Activated CD8-positive, alpha-beta memory T cell treated with anti-CD3 and anti-CD28 coated beads, Interleukin-2, amount 10 ng/mL, durations not matched to agents 7 days and 5 days (primary cell): ENCODE results near the gene COL4A6. TPM values are rescaled to one million over a fixed set of nuclear protein-coding genes. Genes with fewer than 3 reads are reported as not detected.
"Not testable (repeated sequence)": the region's sequence is repeated elsewhere in the genome, so short reads cannot be mapped to it uniquely, and the experiment has no call there.

Experiments used
- ATAC-seq: fragments of 150-1000 bp; cut with Tn5 transposase; one replicate; pipeline ENCODE4 v1.10.0; 2021; ENCODE audit warnings: moderate library complexity
- CTCF ChIA-PET: fragments of 350-600 bp; sonication (Branson Sonifier 250); formaldehyde crosslinking; loops from one replicate; lab custom pipeline; 2021; ENCODE audit warnings: antibody characterized with exemption; lab: Charles Lee
- DNase-seq: peaks from one replicate; pipeline ENCODE4 v3.0.0-alpha.2; 2020
- H3K27ac Mint-ChIP-seq: one replicate; pipeline ENCODE4 v1.8.0; 2021; ENCODE audit warnings: mild to moderate bottlenecking, mixed read lengths
- H3K27me3 Mint-ChIP-seq: one replicate; pipeline ENCODE4 v1.8.0; 2021; ENCODE audit warnings: mixed read lengths
- H3K36me3 Mint-ChIP-seq: one replicate; pipeline ENCODE4 v1.8.0; 2021; ENCODE audit warnings: mild to moderate bottlenecking, mixed read lengths
- H3K4me1 Mint-ChIP-seq: one replicate; pipeline ENCODE4 v1.8.0; 2021; ENCODE audit warnings: mixed read lengths
- H3K4me3 Mint-ChIP-seq: one replicate; pipeline ENCODE4 v1.8.0; 2021; ENCODE audit warnings: mild to moderate bottlenecking, moderate library complexity, mixed read lengths
- H3K9me3 Mint-ChIP-seq: one replicate; pipeline ENCODE4 v1.8.0; 2022; ENCODE audit warnings: low read depth, mixed read lengths
- total RNA-seq, 2 experiments: library from RNA; stranded (reverse); gene quantifications; one replicate each; pipeline ENCODE4 v1.2.3, GENCODE V29; 2021

The COL4A6 gene
- total RNA-seq, 2 experiments from 2014 or later, result not detected

DNA sequence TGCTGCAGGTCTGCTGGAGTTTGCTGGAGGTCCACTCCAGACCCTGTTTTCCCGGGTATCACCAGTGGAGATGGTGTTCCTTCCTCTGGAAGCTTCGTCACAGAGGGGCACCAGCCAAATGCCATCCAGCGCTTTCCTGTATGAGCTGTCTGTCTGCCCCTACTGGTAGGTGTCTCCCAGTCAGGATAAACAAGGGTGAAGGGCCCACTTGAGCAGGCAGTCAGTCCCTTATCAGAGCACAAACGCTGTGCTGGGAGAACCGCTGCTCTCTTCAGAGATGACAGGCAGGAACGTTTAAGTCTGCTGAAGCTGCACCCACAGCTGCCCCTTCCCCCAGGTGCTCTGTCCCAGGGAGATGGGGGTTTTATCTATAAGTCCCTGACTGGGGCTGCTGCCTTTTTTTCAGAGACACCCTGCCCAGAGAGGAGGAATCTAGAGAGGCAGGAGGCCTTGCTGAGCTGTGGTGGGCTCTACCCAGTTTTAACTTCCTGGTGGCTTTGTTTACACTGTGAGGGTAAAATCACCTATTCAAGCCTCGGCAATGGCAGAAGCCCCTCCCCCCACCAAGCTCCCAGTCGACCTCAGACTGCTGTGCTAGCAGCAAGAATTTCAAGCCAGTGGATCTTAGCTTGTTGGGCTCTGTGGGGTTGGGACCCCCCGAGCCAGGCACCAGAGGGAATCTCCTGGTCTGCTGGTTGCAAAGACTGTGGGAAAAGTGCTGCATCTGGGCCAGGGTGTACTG is 47.1 kb downstream of the COL4A6 start:
- H3K4me3 Mint-ChIP-seq, H3K27ac Mint-ChIP-seq, H3K4me1 Mint-ChIP-seq, CTCF ChIA-PET, DNase-seq, H3K9me3 Mint-ChIP-seq, H3K27me3 Mint-ChIP-seq, ATAC-seq, H3K36me3 Mint-ChIP-seq: not testable (repeated sequence)

DNA sequence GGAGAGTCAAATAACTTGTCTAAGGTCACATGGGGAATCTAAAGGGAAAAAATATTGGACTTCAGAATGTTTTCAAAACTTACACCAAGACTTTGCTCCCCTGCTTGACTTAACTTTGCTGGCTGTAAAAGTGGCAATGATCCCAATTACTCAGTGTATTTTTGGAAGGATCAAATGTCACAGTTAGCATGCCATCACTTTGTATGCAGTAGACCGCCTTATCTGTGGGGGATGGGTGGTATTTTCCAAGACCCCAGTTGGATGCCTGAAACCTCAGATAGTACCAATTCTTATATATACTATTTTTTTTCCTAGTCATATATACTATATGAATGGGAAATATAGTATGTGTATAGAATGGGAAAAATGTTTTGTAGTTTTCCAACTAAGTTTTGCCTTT is 53.4 kb downstream of the COL4A6 start:
- ATAC-seq (no peak), DNase-seq (no peak)
- Mint-ChIP-seq H3K4me3 (no peak overlapping the region), H3K36me3 (no peaks in the 10 kb centered on the region), H3K27ac (no peak overlapping the region), H3K4me1 (no peaks in the 10 kb centered on the region), H3K9me3 (no peaks in the 10 kb centered on the region), H3K27me3 (no peaks in the 10 kb centered on the region)
- CTCF ChIA-PET, result no interaction called here

DNA sequence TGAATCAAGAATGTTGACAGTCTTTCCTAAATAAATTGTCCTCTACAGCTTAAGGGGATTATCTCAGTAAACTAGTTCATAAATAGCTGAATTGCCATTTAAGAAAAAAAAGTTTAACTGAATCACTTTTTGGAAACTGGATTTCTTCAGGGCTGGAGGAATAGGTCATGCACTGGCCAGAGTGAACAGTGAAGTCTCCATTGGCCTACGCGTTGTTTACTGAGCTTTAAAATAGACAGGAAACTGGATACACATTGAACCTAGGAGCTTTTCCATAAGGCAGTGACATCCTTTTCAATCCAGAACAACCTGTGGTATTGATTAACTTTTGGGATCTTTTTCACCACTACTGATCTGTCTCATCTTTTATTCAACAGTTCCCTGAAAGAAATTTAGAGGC is 58.0 kb downstream of the COL4A6 start:
- H3K36me3 Mint-ChIP-seq, result no peaks in the 10 kb centered on the region
- no peak for ATAC-seq

DNA sequence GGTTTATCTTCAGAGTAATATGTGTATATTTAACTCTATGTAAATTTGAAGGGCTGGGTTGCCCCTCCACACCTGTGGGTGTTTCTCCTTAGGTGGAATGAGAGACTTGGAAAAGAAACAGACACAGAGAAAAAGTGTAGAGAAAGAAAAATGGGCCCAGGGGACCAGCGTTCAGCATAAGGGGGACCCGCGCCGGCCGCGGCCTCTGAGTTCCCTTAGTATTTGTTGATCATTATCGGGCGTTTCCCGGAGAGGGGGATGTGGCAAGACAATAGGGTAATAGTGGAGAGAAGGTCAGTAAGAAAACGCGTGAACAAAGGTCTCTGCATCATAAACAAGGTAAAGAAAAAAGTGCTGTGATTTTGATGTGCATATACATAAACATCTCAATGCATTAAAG is 61.4 kb downstream of the COL4A6 start:
- H3K4me3 Mint-ChIP-seq, H3K36me3 Mint-ChIP-seq, DNase-seq, H3K9me3 Mint-ChIP-seq, H3K27me3 Mint-ChIP-seq, H3K27ac Mint-ChIP-seq, CTCF ChIA-PET, H3K4me1 Mint-ChIP-seq, ATAC-seq: not testable (repeated sequence)

More for the DNA sequence above, 58.0 kb downstream of the COL4A6 start:
- Mint-ChIP-seq H3K9me3 (no peaks in the 10 kb centered on the region), H3K4me1 (no peaks in the 10 kb centered on the region), H3K27me3 (no peaks in the 10 kb centered on the region), H3K4me3 (no peak overlapping the region), H3K27ac (no peak overlapping the region)
- no peak for DNase-seq
- CTCF ChIA-PET, result no interaction called here

DNA sequence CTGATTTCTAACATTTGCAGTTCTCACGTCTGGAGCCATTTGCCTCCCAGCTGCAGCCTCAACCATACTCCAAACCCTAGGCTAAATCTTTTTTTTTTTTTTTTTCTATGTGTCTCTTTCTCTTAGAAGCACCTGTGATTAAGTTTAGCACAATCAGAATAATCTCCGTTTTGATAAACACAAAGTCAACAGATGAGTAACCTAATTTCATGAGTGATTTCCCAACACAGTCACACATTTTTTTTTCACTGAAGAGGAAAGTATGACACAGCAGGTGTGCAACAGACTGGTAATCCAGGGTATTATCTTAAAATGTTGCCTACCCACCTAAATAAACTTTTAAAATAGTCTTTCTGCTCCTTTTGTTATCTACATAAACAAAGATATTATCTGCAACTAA is 62.6 kb downstream of the COL4A6 start:
- H3K4me1 Mint-ChIP-seq, ATAC-seq, H3K27me3 Mint-ChIP-seq, CTCF ChIA-PET, H3K4me3 Mint-ChIP-seq, DNase-seq, H3K36me3 Mint-ChIP-seq, H3K27ac Mint-ChIP-seq, H3K9me3 Mint-ChIP-seq: not testable (repeated sequence)

DNA sequence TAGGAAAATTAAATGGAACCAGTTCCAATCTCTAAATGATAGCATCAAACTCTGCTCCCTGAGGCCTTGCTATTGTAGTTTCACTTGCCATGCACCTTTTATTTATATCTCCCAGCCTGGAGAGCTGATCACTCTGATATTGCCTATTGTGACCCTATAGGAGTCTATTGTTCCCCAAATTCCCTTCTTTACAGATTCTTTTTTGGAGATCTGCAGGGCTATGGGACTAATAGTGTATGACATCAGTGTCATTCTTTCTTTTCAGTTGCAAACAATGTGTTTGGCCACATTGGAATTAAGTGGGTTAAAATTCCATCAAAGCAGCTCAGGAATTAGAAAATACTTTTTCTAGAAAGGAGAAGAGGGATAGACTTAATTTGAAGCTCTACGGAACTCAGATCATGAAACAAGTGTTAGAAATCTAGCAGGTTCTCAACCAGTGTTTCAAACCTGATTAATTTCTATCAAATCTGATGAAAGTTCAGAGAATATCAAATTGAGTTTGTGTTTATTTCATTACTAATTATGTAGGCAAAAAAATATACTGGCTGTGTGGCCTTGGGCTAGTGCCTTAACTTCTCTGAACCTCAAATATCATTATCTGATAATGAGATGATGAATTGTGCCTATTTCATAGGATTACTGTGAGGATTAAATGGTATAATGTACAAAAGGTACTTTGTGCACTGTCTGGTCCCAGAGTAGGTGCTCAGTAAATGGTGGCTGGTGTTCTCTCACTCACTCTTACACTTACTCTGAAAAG is 71.4 kb downstream of the COL4A6 start:
- Mint-ChIP-seq H3K27ac (no peak overlapping the region), H3K4me1 (no peaks in the 10 kb centered on the region), H3K4me3 (no peak overlapping the region), H3K9me3 (no peaks in the 10 kb centered on the region), H3K27me3 (no peaks in the 10 kb centered on the region), H3K36me3 (no peaks in the 10 kb centered on the region)
- CTCF ChIA-PET, result no interaction called here
- no peak for DNase-seq
- no peak for ATAC-seq

DNA sequence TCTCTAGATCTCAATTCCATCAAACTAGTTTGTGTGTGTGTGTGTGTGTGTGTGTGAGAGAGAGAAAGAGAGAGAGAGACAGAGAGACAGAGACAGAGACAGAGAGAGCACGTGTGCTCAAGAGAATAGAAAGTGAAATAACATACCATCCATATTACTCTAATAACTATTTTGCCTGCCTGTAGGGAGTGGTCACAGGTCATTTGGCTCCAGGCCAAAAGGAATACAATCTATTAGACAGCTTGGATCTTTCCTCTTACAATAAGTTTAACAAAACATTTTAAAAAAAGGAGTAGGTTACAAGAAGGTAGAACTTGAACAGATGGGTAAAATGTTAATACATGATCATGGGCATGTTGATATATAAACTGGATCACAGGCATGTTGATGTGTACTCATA is 76.2 kb downstream of the COL4A6 start:
- no peak overlapping the region for H3K27ac Mint-ChIP-seq
- ATAC-seq, result no peak
- no peak for DNase-seq
- H3K4me3 Mint-ChIP-seq, result no peak overlapping the region
- H3K4me1 Mint-ChIP-seq, result no peaks in the 10 kb centered on the region
- no peaks in the 10 kb centered on the region for H3K36me3 Mint-ChIP-seq
- CTCF ChIA-PET, result no interaction called here
- no peaks in the 10 kb centered on the region for H3K9me3 Mint-ChIP-seq
- H3K27me3 Mint-ChIP-seq, result no peaks in the 10 kb centered on the region

DNA sequence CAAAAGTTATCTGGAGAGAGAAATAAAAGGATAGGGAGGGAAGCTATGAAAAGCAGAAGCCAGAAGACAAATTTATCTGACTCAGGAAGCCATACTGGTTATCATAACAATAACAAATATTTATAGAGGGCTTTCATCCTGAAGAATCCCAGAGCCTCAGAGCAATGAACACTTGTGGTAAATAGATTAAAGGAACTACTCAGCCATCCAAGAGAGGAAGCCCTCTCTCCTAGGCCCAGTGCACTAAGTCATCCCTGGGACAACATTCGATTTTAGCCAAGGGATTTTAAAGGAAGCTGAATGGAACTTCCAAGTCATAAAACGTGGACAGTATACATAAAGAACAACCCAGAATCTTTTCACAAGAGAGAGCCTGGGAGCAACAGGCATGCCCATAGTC is 76.9 kb downstream of the COL4A6 start:
- Mint-ChIP-seq H3K4me3 (no peak overlapping the region), H3K27me3 (no peaks in the 10 kb centered on the region), H3K4me1 (no peaks in the 10 kb centered on the region), H3K36me3 (no peaks in the 10 kb centered on the region), H3K27ac (no peak overlapping the region), H3K9me3 (no peaks in the 10 kb centered on the region)
- DNase-seq, result no peak
- CTCF ChIA-PET, result no interaction called here
- no peak for ATAC-seq

DNA sequence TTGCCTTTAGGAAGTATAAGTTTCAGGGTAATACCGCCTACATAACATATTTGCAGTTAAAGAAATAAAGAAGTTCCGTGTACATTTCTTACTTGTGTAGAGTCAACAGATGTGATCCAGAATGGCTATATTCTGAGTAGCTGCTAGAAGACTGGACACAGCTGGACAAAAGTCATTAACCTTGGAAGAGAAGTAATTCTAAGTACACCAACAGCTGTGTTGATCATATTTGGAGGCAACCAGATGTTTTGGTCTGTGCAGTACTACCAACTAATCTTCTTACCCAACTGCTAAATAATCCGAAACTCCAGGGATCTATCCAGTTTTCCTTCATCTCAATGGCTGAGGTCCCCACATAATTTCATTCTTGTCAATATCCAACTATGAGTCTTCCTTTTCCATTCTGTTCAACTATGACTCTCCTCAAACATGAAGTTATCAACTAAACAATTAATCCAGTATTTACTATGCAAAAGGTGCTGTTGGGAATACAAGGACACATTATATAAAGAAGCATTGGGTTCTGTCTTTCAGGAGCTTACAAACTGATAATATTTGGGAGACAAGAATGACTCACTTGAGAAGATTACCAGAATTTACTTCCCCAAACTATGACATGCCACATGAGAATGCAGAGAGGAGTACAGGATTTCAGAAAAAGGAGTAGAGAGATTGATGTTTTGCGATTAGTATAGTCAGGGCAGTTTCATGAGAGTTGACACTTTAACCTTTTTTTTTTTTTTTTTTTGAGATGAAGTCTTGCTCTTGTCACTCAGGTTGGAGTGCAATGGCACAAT is 78.2 kb downstream of the COL4A6 start:
- H3K4me1 Mint-ChIP-seq, result no peaks in the 10 kb centered on the region
- H3K27me3 Mint-ChIP-seq, result no peaks in the 10 kb centered on the region
- no peak for DNase-seq
- no peak overlapping the region for H3K27ac Mint-ChIP-seq
- no peaks in the 10 kb centered on the region for H3K9me3 Mint-ChIP-seq
- CTCF ChIA-PET, result no interaction called here
- no peak for ATAC-seq
- H3K4me3 Mint-ChIP-seq, result no peak overlapping the region
- no peaks in the 10 kb centered on the region for H3K36me3 Mint-ChIP-seq

DNA sequence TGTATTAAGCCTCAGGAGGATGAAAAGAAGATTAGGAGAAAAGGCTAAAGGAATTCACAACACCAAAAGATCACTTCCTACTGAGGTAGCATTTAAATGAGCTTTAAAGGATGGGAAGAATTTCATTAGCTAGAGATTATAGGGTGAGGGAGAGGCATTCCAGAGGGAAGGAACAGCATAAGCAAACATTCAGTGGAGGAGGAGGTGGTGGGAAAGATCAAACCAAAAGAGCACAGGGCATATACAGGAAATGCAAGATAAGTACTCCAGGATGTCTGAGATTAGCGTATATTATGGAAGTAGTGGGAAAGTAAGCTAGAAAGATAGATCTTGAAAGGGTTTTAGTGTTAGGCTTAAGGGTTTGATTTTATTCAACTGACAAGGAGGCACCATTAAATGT is 84.8 kb downstream of the COL4A6 start:
- no peak for DNase-seq
- no peak for ATAC-seq
- CTCF ChIA-PET, result no interaction called here
- H3K27me3 Mint-ChIP-seq, result no peaks in the 10 kb centered on the region
- H3K4me3 Mint-ChIP-seq, result no peak overlapping the region
- H3K4me1 Mint-ChIP-seq, result no peaks in the 10 kb centered on the region
- no peaks in the 10 kb centered on the region for H3K36me3 Mint-ChIP-seq
- H3K27ac Mint-ChIP-seq, result no peak overlapping the region
- H3K9me3 Mint-ChIP-seq, result no peaks in the 10 kb centered on the region

DNA sequence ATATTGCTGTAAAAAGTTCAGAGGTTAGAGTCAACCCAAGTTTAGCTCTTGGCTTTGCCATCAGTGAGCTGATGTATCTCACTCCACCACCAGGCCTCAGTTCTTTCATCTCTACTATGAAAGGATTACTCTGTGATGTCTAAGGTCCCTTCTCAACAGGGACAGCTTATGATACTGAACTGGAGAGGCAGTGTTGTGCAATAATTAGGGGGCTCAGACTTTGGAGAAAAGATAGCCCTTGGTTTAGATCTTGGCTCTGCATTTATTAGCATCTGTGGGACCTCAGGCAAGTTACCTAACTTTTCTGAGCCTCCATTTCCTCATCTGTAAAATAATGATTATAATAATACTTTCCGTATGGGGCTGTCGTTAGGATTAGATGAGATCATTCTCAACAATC is 89.0 kb downstream of the COL4A6 start:
- H3K4me3 Mint-ChIP-seq, result no peak overlapping the region
- no peaks in the 10 kb centered on the region for H3K4me1 Mint-ChIP-seq
- no peaks in the 10 kb centered on the region for H3K9me3 Mint-ChIP-seq
- ATAC-seq (no peak), DNase-seq (no peak)
- no peaks in the 10 kb centered on the region for H3K36me3 Mint-ChIP-seq
- CTCF ChIA-PET, result no interaction called here
- H3K27me3 Mint-ChIP-seq, result no peaks in the 10 kb centered on the region
- H3K27ac Mint-ChIP-seq, result no peak overlapping the region

DNA sequence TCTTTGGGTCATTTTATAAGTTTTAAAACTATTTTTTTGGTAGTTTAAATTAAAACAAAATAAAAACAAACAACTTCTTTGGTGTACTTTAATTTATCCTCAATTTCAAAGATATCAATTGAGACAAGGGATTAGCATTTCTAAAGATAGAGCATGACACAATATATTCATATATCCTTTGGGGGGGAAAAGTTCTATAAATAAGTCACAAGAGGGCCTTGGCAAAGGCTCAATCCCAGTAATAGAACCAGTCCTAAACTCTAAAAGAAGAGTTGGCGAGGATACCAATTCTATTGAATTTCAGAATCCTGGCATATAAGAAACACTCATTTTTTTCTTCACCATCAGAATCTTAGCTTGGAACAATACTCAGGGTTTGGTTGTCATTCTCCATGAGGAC is 89.7 kb downstream of the COL4A6 start:
- Mint-ChIP-seq H3K36me3 (no peaks in the 10 kb centered on the region), H3K4me3 (no peak overlapping the region), H3K4me1 (no peaks in the 10 kb centered on the region), H3K27me3 (no peaks in the 10 kb centered on the region), H3K27ac (no peak overlapping the region), H3K9me3 (no peaks in the 10 kb centered on the region)
- CTCF ChIA-PET, result no interaction called here
- no peak for DNase-seq
- no peak for ATAC-seq

DNA sequence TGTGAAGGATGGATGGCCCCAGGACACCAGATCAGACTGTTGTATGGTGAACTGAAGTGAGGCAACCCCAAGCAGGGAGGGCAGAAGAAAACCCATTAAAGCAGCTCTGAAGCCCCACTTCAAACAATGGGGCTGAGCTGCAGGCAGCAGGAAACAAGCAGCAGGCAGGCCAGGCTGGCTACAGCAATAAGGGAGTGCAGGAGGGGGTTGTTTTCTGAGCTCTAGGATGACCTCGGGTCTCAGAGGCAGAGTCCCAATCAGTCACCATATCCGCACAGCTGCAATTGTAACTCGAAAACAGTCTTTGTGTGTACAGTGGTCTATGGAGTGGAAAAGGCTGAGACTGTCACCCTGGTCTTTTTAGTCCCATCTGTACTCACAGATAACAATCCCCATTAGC is 90.4 kb downstream of the COL4A6 start:
- DNase-seq, result no peak
- CTCF ChIA-PET, result no interaction called here
- ATAC-seq, result no peak
- no peak overlapping the region for H3K27ac Mint-ChIP-seq
- H3K4me1 Mint-ChIP-seq, result no peaks in the 10 kb centered on the region
- H3K4me3 Mint-ChIP-seq, result no peak overlapping the region
- H3K27me3 Mint-ChIP-seq, result no peaks in the 10 kb centered on the region
- no peaks in the 10 kb centered on the region for H3K36me3 Mint-ChIP-seq
- no peaks in the 10 kb centered on the region for H3K9me3 Mint-ChIP-seq

DNA sequence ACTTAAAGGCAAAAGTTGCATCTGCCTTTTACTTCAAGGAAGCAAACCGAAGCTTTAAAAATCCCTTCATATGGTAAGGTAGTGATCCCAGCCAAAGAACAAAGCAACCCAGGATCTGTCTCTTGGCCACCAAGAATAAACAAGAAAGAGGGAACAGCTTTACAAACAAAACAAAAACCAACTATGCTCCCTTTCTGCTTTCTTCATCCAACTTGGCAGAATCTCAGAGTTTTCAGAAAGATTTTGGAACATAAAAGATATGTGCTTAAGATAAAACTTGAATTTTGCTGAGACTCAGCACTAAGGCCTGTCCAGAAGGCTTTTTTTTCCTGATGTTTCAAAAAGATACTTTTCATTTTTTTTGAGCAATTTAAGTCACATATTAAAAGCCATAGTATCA is 94.0 kb downstream of the COL4A6 start:
- no peak for ATAC-seq

More for the DNA sequence above, 94.0 kb downstream of the COL4A6 start:
- Mint-ChIP-seq H3K9me3 (no peaks in the 10 kb centered on the region), H3K4me3 (no peak overlapping the region), H3K4me1 (no peaks in the 10 kb centered on the region), H3K36me3 (no peaks in the 10 kb centered on the region), H3K27me3 (no peaks in the 10 kb centered on the region), H3K27ac (no peak overlapping the region)
- DNase-seq, result no peak
- CTCF ChIA-PET, result no interaction called here
